Left renal pelvis (tissue), 4 donors: ENCODE measurements around the gene PBX1. TPM values are rescaled to one million over a fixed set of nuclear protein-coding genes. Genes with fewer than 3 reads are reported as not detected.

ENCODE experiments used
- DNase-seq, 4 donors: peaks; one replicate each; pipeline ENCODE4 v3.0.0-alpha.2; 2013; ENCODE audit warnings: low read depth in 4 of 4, low spot score in 3 of 4
- polyA plus RNA-seq, 4 donors: library from polyadenylated mRNA; unstranded; fragments of 120-200 nt; gene quantifications; one replicate each; pipeline ENCODE4 v1.2.1, GENCODE V29; 2013; ENCODE audit not compliant: insufficient read length in 4 of 4

PBX1 gene
- polyA plus RNA-seq, 4 donors = 141 to 256 (median 181) TPM

DNA sequence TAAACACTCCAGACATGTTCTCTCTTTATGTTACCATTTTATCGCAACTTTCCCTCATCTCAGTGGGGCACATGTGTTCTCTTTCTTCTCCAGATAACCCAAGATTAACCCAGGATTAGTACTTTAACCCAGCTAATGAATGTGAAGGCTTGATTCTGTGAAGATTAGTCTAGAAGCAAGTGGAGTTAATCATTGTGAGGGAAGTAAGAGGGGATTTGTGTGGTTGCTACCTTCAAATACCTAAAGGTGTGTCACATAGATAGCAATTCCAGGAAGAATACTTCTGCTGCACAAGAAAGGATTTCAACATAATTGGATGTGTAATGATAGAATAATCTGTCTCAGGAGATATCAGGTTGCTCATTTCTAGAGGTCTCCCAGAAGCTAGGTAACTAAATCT lies 327.1 kb downstream of the PBX1 start:
- no peak for DNase-seq

DNA sequence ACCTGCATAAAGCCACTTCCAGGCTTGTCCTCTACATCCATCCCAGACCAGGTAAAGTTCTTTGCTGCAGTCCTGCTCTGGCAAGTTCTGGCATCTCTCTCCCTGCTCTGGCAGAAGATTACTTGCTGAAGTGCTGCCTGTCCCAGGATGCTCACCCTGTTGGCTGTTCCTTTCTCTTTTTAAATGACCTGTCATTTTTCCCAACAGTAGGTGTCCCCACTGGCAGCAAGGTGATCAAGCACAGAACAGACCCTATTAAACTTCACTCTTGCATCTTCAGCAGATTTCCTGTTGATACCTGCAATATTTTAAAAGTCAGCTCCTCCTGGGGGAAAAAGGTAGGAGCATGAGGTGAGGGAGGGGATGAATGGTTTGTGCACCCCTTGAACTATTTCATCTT lies 332.6 kb downstream of the PBX1 start:
- no peak for DNase-seq

DNA sequence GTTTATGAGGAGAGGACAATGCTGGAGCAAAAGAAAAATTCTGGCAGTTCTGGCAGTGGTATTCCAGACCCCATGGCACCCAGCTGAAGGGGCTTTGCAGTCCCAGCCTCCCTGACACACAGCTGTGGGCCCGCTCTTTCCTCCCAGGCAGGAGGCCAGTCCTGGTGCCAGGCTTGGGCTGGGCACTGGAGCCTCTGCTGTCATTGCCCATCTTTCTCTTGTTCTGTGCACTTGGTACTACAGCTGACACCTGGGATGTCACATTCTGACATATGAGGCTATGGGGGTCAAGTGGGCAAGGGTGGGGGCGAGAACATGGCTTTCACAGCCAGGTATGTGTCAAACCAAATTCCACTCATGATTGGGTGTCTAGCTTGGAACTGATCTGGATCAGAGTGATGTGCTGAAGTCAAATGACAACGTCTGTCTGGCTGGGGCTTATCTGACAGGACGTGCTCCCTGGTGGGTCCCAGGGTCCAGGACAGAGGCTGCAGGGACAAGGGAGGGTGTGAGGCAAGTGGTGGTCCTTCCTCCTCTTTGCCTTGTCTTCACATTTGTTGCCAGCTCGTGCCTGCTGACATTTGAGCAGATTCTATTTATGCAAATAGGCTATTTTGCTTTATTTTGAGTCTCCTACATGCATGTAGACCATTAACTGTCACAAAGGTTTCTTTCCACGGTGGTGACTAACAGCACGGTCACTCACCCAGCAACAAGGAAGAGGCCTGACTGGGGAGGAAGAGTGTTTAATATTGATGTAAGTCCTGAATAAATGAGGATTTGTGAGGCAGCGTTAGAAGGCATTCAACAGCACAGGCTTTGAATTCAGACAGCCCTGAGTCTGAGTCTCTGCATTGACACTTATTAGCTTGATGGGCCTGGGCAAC lies 336.3 kb downstream of the PBX1 start:
- no peak for DNase-seq

DNA sequence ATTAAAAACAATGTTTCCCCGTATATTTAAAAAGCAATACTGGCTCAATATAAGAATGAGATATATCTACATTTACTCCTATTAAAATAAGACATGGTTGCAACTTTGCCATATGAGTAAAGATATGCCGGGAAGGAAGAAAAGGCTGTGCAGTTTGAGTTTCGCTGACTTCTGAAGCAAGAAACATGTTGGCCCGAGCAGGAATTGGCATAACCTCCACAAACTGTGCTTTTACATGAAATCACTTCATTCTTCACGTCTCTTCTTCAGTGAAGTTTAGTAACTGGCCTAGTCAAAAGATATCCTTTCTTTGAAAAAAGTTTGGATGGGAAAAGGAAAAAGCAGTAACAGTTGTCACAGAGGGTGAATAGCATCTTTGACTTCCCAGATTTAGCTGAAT lies 342.0 kb downstream of the PBX1 start:
- DNase-seq = no peak
